T1000 (cell line): ENCODE measurements around the gene BNIP1.

Experiments
- DNase-seq: peaks from one replicate; lab custom pipeline; 2025; ENCODE audit warnings: mixed read lengths; lab: John Stamatoyannopoulos, UW

The BNIP1 gene

DNA sequence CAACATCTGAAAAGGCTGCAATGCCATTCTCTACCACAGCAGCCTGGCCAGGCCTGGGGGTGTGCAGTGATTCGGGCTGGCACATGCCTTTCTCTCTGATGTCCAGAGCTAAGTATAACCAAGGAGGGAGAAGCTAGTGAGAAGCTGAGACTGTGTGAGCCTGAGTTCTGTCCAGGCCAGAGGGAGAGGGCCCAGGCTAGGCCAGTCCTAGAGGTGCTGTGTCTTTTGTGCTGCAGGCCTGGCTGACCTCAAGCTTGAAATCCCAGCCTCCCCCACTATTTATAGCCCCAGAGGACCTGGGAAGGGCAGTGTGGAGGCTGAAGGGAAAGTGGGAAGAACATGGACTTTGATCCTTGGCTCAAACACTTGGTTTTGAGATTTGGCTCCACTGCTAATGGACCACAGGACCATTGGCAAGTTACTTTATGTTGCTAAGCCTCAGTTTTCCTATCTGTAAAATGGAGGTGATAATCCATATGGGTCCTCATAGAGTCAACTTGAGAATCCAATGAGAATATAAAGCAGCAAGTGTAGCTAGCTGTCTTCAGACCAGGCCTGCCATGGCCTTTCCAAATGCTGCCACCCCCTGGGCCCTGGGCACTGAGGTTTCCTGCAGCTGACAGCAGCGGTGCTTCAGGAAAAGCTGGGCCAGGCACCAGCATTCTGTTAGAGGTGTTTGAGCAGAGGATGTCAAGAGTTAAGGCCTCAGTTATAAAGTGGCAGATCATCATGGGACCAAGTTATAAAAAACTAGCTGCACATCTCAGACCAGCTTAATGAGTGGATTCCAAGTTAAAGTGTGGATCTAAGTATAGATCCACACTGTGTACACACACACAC lies 21.1 kb downstream of the BNIP1 start:
- DNase-seq: no peak

DNA sequence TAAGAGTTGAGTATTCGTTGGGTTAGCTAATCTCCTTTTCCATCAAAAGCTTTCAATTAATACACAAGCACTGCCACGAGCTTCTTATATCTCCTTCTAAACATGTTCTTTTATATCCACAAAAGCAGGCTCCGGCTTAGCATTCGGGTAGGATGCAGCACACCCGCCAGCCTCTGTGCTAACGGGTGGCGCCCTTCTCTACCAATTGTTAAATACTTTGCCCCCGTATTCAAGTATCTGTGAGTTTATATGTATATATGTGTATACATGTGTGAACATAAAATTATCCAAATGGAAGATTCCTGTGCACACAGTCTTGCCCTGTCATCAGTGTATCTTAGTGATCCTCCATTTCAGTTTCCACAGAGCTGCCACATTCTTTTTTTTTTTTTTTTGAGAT lies 27.8 kb downstream of the BNIP1 start:
- no peak for DNase-seq

DNA sequence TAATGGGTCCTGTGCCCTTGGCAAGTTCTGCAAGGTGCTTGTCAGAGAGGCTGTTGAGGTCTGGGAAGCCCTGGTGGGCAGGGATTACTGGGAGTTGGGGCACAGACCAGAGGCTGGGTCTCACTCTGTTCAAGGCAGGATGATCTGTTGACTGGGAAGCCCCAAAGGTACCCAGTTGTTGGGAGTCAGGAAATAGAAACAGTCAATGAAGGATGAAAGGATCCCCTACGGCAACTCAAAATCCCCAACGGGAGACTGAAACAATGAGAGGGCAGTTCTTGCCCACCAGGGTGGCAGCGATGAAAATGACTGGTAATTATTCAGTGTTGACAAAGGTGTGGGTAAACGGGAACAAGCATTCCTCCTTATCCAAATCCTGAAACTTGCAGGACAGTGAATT lies 31.2 kb downstream of the BNIP1 start:
- DNase-seq: no peak

DNA sequence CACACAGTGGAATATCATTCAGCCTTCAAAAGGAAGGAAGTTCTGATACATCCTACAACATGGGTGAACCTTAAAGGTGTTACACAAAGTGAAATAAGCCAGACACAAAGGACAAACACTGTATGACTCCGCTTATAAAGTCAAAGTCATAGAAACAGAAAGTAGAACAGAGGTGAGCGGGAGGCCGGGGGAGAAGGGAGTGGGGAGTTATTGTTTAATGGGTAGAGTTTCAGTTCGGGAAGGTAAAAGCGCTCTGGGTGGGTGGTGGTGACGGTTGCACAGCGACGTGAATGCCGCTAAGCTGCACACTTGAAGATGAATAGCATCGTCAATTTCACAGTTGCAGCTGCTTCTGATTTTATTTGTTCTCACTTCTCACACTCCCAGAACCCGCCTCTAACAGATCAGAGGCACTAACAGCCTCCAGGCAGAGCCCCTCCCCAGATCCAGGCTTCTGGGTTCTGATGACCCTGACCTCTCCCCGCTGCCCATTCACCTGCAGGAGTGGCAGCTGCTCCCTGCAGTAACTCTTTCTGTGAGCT lies 34.1 kb downstream of the BNIP1 start:
- DNase-seq: no peak

DNA sequence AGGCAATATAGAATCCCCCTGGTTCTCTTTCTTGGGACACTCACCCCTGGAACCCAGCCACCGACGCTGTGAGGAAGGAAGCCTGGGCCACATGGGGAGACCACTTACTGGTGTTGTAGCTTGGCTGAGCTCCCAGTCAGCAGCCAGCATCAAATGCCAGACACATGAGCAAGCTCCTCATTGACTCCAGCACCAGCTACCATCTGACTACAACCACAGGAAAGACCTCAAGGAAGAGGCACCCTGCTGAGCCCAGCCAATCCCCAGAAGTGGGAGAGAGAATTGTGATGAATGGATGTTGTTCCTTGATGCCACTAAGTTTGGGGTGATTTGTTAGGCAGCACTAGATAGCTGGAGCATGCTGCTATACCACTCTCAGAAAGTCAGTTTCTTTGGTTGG lies 36.0 kb downstream of the BNIP1 start:
- no peak for DNase-seq

DNA sequence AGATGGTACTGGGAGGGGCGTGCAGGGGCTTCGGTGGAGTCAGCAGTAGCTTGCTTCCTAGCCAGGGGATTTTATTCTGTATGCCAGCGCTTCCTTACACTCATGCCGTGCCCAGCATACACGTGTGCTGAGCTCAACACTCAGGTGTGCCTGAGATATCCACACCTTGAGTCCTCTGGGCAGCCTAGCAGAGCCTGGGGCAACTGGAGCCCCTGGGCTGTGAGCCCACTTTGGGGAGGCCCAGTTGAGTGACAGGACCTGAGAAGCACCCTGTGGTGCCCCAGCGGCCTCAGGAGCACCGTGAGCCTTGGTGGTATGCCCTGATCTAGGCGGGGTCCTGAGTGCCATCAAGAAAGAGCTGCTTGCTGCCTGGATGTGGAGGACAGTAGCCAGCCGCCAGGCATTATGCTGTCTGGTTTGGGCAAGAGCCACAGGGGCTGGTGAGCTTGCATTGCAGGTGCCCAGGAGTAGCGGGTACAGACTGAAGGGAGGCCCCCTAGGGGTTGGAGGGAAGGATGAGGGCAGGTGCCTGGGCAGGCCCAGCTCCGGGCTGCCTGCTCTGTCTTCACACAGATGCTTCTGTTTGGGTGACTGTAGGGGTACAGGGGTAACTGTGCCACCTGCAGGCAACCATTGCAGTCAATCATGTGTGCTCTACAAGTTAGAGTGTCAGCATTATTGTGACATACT lies 42.9 kb downstream of the BNIP1 start:
- DNase-seq: no peak

GRCh38 chr5:173188280-173188679 lies 43.9 kb downstream of the BNIP1 start:
- DNase-seq: no peak

DNA sequence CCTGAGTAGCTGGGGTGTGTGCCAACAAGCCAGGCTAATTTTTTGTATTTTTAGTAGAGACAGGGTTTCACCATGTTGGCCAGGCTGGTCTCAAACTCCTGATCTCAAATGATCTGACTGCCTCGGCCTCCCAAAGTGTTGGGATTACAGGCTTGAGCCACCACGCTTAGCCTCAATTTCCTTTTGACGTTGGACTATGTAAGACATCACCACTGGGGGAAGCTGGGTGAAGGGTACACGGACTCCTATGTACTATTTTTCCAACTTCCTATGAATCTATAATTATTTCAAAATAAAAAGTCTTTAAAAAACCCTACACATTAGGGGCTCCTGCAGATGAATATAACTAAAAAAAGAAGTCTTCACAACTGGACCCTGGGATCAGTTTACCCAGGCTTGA lies 46.7 kb downstream of the BNIP1 start:
- no peak for DNase-seq

DNA sequence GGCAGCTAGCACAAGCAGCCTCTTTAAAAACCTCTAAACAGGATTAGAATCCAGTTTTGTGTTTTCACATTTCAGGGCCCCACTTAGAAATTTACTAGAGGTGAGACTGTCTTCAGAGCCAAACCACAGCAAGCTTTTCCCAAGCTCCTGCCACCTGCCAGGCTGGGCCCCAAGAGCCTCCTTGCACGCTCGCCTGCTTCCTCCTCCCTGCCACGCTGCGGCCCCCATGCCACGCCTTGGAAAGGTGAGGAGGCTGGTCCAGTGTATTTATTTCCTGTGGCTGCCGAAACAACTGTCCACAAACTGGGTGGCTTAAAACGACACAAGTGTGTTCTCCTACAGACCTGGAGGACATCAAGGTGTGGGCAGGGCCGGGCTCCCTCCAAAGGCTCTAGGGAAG lies 47.2 kb downstream of the BNIP1 start:
- no peak for DNase-seq

DNA sequence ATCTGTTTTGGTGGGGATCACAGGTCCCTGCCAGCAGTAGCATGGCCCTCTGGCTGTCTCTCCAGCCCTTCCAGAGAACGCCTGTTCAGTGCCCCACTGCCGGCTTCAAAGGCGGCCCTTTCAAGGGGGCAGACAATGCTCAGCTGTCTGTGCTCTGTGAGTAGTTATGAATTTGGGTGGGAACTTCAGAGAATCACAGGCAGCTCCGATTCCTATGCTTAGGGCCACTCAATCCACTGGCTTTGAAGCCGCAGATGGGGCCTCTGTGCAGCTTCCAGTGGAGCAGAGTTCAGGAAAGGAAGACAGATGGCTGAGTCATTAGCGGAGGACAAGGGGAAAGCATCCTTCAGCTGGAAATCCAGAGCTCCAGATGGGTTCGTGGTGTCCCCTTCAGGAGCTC lies 48.2 kb downstream of the BNIP1 start:
- no peak for DNase-seq

DNA sequence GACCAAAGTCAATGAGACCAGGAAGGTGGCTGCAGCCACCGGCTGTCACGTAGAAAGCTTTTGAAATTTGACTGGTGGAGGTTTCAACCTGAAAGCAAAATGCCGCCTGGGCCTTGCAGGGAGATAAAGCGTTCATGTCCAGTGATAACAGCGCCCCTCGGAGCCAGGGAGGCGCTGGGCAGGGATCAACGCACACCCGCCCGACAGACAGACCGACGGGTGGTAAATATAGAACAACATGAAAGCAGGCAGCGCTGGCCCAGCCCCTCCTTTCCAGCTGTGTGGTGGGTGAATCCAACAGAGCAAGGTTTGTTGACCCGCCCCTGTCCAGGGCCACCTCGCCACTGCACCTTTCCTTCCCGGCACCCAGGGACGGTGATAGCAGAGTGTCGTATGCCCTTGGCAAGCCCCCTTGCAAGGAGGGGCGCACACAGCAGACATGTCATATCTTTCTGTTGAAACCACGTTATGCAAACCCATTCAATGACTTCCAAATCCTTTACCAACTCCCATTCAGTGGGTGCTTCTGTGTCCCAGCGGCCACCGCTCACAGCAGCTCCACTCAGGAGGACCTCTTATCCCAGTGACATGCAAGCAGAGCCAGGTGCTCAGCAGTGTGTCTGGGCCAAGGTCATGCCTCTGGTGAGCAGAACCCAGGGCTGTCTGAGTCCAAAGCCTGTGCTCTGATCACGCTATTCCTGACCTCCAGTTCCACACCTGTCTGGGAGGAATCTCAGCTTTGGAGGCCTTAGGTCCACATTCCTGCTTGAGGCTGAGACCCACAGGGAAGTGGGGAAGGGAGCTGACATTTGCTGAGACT lies 52.0 kb downstream of the BNIP1 start:
- no peak for DNase-seq

DNA sequence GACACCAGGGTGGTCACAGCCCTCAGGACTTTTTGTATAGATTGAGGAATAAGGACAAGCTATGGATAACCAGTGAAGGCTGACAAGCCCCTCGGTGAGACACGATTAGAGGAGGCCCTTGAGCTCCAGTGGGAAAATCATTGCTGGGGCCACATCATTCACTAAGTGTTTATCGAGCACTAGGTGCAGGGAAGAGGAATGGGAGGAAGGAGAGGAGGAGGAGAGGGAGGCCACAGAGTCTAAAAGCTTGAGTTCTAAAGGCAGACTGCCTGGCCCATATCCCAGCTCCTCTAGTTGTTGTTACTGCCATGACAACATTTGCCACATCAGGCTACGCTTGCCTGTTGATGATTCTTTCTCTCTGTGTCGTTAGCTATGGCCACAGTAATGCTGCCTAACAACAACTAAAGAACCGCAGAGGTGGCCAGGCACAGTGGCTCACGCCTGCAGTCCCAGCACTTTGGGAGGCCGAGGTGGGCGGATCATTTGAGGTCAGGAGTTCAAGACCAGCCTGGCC lies 53.1 kb downstream of the BNIP1 start:
- DNase-seq: no peak

GRCh38 chr5:173198049-173198448 lies 53.7 kb downstream of the BNIP1 start:
- no peak for DNase-seq

DNA sequence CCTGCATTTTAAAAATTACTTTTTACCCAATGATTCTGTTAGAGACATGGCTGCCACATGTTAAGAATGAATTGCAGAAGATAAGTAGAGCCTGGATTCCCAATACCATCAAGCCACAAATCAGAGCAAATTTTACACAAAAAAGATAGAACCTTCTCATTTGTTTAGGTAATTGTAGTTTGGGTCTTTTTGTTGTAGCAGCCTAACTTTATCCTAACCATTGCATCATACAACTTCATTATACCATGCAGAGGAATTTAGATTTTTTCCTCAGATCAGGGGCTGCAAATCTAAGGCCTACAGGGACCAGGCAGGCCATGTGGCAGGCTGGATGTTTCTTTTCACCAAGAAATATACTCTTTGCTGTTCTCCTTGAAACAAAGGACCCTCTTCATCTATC lies 56.0 kb downstream of the BNIP1 start:
- DNase-seq: no peak

DNA sequence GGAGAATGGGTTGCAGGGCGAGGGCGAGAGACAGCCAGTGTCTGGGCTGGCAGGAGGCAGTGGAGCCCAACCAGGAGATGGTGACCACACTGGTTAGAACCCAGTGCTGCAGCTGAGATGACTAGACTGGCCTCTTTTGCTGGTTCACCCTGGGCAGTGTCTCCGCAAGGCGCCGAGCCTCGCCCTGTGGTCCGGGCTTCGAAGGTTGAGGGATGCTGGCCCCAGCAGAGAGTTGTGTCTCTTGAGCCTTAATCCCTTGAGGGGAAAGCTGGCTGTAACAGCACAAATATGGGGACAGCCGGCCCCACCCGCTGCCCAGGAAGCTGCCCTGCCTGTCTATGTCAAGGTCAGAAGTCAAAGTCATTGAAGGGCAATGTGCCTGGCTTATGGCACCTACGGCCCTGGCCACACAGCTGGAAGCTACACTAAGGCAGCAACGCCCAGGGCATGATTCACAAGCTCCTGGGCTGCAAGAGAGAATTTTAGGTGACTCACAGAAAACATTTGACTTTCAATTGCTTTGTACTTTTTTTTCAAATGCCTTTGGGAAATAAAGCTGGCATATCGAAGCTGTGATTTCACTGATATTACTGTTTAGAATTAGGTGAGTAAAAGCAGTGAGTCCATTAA lies 57.4 kb downstream of the BNIP1 start:
- DNase-seq: peak; percentile 66

GRCh38 chr5:173202266-173202875 lies 58.0 kb downstream of the BNIP1 start:
- DNase-seq: no peak

DNA sequence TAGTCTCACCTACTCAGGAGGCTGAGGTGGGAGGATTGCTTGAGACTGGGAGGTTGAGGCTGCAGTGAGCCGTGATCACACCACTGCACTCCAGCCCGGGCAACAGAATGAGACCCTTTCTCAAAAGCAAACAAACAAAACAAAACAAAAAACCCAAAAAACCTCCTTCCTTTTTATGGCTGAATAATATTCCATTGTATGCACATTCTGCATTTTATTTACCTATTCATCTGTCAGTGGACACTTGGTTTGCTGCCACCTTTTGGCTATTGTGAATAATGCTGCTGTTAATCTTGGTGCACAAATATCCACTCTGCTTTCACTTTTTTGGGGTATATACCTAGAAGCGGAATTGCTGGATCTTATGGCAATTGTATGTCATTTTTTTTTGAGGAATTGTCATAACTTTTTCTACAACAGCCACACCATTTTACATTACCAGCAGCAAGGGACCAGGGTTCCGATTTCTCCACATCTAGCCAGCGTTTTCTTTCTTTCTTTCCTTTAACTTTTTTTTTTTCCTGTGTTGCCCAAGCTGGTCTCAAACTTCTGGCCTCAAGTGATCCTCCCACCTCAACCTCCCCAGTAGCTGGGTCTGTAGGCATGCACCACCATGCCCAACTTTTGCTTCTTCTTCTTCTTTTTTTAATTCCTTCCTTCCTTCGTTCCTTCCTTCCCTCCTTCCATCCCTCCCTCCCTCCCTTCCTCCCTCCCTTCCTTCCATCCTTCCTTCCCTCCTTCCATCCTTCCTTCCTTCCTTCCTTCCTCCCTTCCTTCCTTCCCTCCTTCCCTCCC lies 60.1 kb downstream of the BNIP1 start:
- no peak for DNase-seq

GRCh38 chr5:173205916-173206315 lies 61.6 kb downstream of the BNIP1 start:
- no peak for DNase-seq

- no peak for DNase-seq
Measured at GRCh38 chr5:173208296-173208695, 64.0 kb downstream of the BNIP1 start.

DNA sequence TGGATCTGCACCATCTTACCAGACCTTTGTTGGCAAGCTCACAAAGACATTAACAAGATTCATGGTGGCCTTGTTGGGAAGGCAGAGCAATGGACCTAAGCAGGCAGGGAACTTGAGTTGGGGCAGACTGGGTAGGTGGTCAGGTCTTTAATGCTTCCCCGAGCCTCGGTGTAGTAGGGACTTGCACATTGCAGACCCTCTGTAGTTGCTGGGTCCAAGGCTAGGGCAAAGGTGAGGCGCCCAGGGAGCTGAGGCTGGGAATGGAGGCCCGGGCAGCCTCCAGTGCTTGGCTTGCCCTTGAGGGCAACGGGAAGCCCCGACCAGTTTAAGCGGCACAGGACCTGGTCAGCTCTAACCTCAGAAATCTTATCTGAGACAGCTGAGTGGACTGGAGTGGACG lies 66.5 kb downstream of the BNIP1 start:
- DNase-seq: no peak
